Stomach (tissue), 9 donors: Measurements from ENCODE around the gene PHF21B. TPM values are rescaled to one million over a fixed set of nuclear protein-coding genes. Genes with fewer than 3 reads are reported as not detected.

Source experiments
- DNase-seq, 2 donors: peaks; one replicate each; pipeline versions ENCODE4 v3.0.0 to v3.0.0-alpha.2; 2013 to 2019
- H3K27ac ChIP-seq, 5 donors: fragments of 200-600 bp in 4 of 5; sonication (generic) in 4 of 5; one replicate each; pipeline ENCODE4 v1.5.1; 2013 to 2019; ENCODE audit warnings: mild to moderate bottlenecking in 1 of 5, moderate library complexity in 1 of 5
- H3K27me3 ChIP-seq, 3 donors: fragments of 200-600 bp; sonication (generic); one replicate each; pipeline ENCODE4 v1.5.1; 2017 to 2019; ENCODE audit warnings: mixed run types in 1 of 3
- H3K36me3 ChIP-seq, 4 donors: fragments of 200-600 bp; sonication (generic); 1 replicate in 3 of 4; 2 replicates in 1 of 4; pipeline ENCODE4 v1.5.1; 2016 to 2019
- H3K4me1 ChIP-seq, 4 donors: fragments of 200-600 bp; sonication (generic); one replicate each; pipeline ENCODE4 v1.5.1; 2016 to 2019
- H3K4me3 ChIP-seq, 4 donors: fragments of 200-600 bp; sonication (generic) in 3 of 4; one replicate each; pipeline ENCODE4 v1.5.1; 2016 to 2019; ENCODE audit warnings: mild to moderate bottlenecking in 1 of 4
- H3K9me3 ChIP-seq, 4 donors: fragments of 200-600 bp; sonication (generic); one replicate each; pipeline ENCODE4 v1.5.1; 2016 to 2019
- EP300 ChIP-seq: sonication (generic); formaldehyde crosslinking; IDR thresholded peaks from one replicate; pipeline ENCODE4 v1.6.1; 2017; ENCODE audit warnings: antibody characterized with exemption
- POLR2A ChIP-seq, 4 donors: fragments of 450-650 bp; IDR thresholded peaks; one replicate each; pipeline ENCODE4 v1.6.1; 2016; ENCODE audit warnings: antibody characterized with exemption in 4 of 4, control low read depth in 2 of 4, mild to moderate bottlenecking in 1 of 4, moderate library complexity in 1 of 4
- POLR2AphosphoS5 ChIP-seq, 3 donors: sonication (generic); formaldehyde crosslinking; IDR thresholded peaks; one replicate each; pipeline ENCODE4 v1.6.1; 2016; ENCODE audit warnings: antibody characterized with exemption in 3 of 3
- WGBS, 5 donors: extraction: QIAGEN DNeasy Blood & Tissue Kit in 3 of 5; methylation state at CpG; one replicate each; pipeline versions ENCODE4 v1.1.5 to v1.1.7; 2013 to 2018; 5-methylcytosine and 5-hydroxymethylcytosine counted together
- intact Hi-C: fragments of 100-400 bp; cut with DNase I; formaldehyde crosslinking; loops from one replicate; pipeline ENCODE4 v1.15.1; 2023; ENCODE audit warnings: low total_unique reads
- polyA plus RNA-seq, 3 donors: library from polyadenylated mRNA; stranded (reverse); fragments of 200-250 nt; gene quantifications; one replicate each; pipeline ENCODE4 v1.2.3, GENCODE V29; 2013
- total RNA-seq, 5 donors: library from RNA; depleted of rRNA; stranded (reverse); fragments of >200 nt; gene quantifications; one replicate each; pipeline versions ENCODE4 v1.1.0 to v1.2.3, GENCODE V29; 2014 to 2016
- TF ChIP-seq, protein P1 (sequence below), 7 experiments: fragments of 450-650 bp in 4 of 7; fragments of 200-600 bp in 3 of 7; sonication (generic) in 3 of 7; IDR thresholded peaks; one replicate each; pipeline ENCODE4 v1.5.1; 2016 to 2019; ENCODE audit warnings: antibody characterized with exemption in 7 of 7, control low read depth in 2 of 7, mild to moderate bottlenecking in 1 of 7
- donor health status: healthy with polysubstance abuse.
- donor health status: Bipolar disorder and iron deficiency.
- donor health status: healthy.

Gene PHF21B
- total and polyA plus RNA-seq, 8 donors, result 0.12 to 0.45 (median 0.26) TPM; not detected in 4

- Histone ChIP-seq H3K27ac (no peak overlapping the region), H3K9me3 (peaks cover 0 to 18% (median 12%) of the 10 kb centered on the region in 4 donors), H3K27me3 (no peaks in the 10 kb centered on the region), H3K4me3 (no peak overlapping the region), H3K36me3 (peaks cover 0 to 14% (median 0%) of the 10 kb centered on the region in 4 donors), H3K4me1 (no peaks in the 10 kb centered on the region)
- intact Hi-C loops, result no loop called here
- WGBS, 5 donors, result 78 to 86% (median 83%) methylated on average over 10 to 14 of the region's 14 CpGs
- no peak for DNase-seq
- TF ChIP-seq, protein P1, sequence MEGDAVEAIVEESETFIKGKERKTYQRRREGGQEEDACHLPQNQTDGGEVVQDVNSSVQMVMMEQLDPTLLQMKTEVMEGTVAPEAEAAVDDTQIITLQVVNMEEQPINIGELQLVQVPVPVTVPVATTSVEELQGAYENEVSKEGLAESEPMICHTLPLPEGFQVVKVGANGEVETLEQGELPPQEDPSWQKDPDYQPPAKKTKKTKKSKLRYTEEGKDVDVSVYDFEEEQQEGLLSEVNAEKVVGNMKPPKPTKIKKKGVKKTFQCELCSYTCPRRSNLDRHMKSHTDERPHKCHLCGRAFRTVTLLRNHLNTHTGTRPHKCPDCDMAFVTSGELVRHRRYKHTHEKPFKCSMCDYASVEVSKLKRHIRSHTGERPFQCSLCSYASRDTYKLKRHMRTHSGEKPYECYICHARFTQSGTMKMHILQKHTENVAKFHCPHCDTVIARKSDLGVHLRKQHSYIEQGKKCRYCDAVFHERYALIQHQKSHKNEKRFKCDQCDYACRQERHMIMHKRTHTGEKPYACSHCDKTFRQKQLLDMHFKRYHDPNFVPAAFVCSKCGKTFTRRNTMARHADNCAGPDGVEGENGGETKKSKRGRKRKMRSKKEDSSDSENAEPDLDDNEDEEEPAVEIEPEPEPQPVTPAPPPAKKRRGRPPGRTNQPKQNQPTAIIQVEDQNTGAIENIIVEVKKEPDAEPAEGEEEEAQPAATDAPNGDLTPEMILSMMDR (IDR thresholded peaks at IDR 0.05), result no peak
- TF ChIP-seq EP300 (no peak), POLR2AphosphoS5 (IDR thresholded peaks at IDR 0.05) (no peak), POLR2A (IDR thresholded peaks at IDR 0.05) (no peak)
These were observed 131.1 kb downstream of the PHF21B start for GRCh38 chr22:44878483-44879300.

DNA sequence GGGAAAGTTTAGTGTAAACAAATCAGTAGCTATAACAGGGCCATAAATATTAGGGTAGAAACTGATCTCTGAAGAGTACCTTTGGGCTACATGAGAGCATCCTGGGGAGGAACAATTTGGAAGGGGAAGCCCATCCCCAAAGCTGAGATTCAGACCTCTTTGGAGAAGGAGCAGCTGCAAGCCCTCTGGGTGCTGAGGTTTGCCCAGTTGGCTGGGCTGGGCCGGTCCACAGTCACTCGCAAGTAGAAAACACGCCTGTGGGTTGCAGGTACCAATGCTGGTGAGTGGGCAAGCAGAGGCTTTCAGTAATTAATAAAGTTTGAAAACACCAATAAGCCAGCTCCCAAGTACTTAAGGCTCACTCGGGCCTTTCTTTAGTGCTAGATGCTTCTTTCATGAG, 132.9 kb downstream of the PHF21B start:
- no peak overlapping the region for H3K27ac ChIP-seq
- DNase-seq, result no peak
- peaks cover 0 to 20% (median 13%) of the 10 kb centered on the region in 4 donors for H3K9me3 ChIP-seq
- H3K27me3 ChIP-seq, result no peaks in the 10 kb centered on the region
- intact Hi-C loops, result no loop called here
- H3K36me3 ChIP-seq, result peaks cover 0 to 5% (median 0%) of the 10 kb centered on the region in 4 donors
- WGBS, 5 donors, result 84 to 97% (median 93%) methylated on average over 4 of the region's 4 CpGs
- TF ChIP-seq POLR2AphosphoS5 (IDR thresholded peaks at IDR 0.05), result no peak
- no peak for TF ChIP-seq EP300
- TF ChIP-seq POLR2A (IDR thresholded peaks at IDR 0.05), result no peak
- TF ChIP-seq, protein P1 (IDR thresholded peaks at IDR 0.05), result no peak
- no peaks in the 10 kb centered on the region for H3K4me1 ChIP-seq
- no peak overlapping the region for H3K4me3 ChIP-seq

GRCh38 chr22:44871782-44872181, 138.0 kb downstream of the PHF21B start:
- no peaks in the 10 kb centered on the region for H3K36me3 ChIP-seq
- WGBS, 5 donors, result 89 to 94% (median 91%) methylated on average over 3 of the region's 3 CpGs
- peaks cover 0 to 15% (median 11%) of the 10 kb centered on the region in 4 donors for H3K9me3 ChIP-seq
- no peak for TF ChIP-seq POLR2AphosphoS5 (IDR thresholded peaks at IDR 0.05)
- TF ChIP-seq, protein P1 (IDR thresholded peaks at IDR 0.05), result no peak
- no peak for TF ChIP-seq POLR2A (IDR thresholded peaks at IDR 0.05)
- TF ChIP-seq EP300, result no peak
- DNase-seq, result no peak
- H3K27ac ChIP-seq, result no peak overlapping the region
- intact Hi-C loops, result no loop called here
- no peaks in the 10 kb centered on the region for H3K27me3 ChIP-seq
- H3K4me1 ChIP-seq, result no peaks in the 10 kb centered on the region
- H3K4me3 ChIP-seq, result no peak overlapping the region

- Histone ChIP-seq H3K9me3 (peaks cover 0 to 12% (median 8%) of the 10 kb centered on the region in 4 donors), H3K4me1 (no peaks in the 10 kb centered on the region), H3K27ac (no peak overlapping the region), H3K27me3 (no peaks in the 10 kb centered on the region), H3K36me3 (no peaks in the 10 kb centered on the region), H3K4me3 (no peak overlapping the region)
- WGBS, 5 donors, result 29 to 49% (median 37%) methylated on average over 5 of the region's 5 CpGs
- intact Hi-C loops, result no loop called here
- TF ChIP-seq POLR2A (IDR thresholded peaks at IDR 0.05), result no peak
- TF ChIP-seq, protein P1 (IDR thresholded peaks at IDR 0.05), result no peak
- TF ChIP-seq EP300, result no peak
- no peak for TF ChIP-seq POLR2AphosphoS5 (IDR thresholded peaks at IDR 0.05)
- DNase-seq, result peak in 1 of 2 donors; percentile 48
These were observed 139.8 kb downstream of the PHF21B start for GRCh38 chr22:44870021-44870420.
